ENCODE results near the gene ATP7A. TPM values are rescaled to one million over a fixed set of nuclear protein-coding genes. Genes with fewer than 3 reads are reported as not detected.

Gene ATP7A
- total and polyA plus RNA-seq, 9 of the 15 experiments (the other 6 are each of a cell fraction or from before 2014, with no cell fraction given): 7.8 to 22.7 (median 11.6) TPM

DNA sequence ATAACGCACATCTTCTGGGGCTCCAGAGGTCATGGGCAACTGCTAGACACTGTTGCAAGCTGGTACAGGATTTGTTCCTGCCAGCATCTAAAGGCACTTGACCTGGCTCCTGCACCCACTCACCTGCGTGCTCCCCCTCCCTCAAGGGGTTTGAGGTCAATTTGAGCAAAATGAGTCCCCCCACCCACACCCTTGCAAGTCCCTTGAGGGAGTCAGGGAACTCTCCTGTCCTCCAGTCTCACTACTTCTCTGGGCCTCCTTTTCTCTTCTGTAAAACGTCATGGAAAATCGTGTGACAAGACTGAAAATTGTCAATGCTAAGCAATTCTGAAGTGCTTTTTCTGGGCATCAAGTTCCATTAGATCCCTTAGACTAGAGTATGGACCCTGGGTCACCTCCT lies 153.7 kb downstream of the ATP7A start:
- H3K4me2 ChIP-seq (ENCODE audit: insufficient read depth, low read length): no peak overlapping the region
- no peaks in the 10 kb centered on the region for H3K27me3 ChIP-seq (ENCODE audit: control insufficient read depth in 2 of 2, insufficient read depth in 2 of 2, low read length in 2 of 2)
- H3K36me3 ChIP-seq (ENCODE audit: control insufficient read depth, insufficient read depth, low read length): no peaks in the 10 kb centered on the region
- 0% methylated on average over 3 of the region's 4 CpGs for WGBS (ENCODE audit: insufficient coverage, low coverage, missing lambda C conversion rate)
- no peak overlapping the region for H2AFZ ChIP-seq (ENCODE audit: low read depth, low read length)
- no peak for TF ChIP-seq EZH2 (IDR thresholded peaks at IDR 0.05; ENCODE audit: borderline replicate concordance, low read depth, low read length)
- no peak for TF ChIP-seq ZNF140 (CRISPR knock-in tag; IDR thresholded peaks at IDR 0.05)
- no peak for TF ChIP-seq ZFPM2 (CRISPR knock-in tag; IDR thresholded peaks at IDR 0.05)
- TF ChIP-seq CC2D1A (IDR thresholded peaks at IDR 0.05): no peak
- TF ChIP-seq BACH1 (tag; IDR thresholded peaks at IDR 0.05): no peak
- TF ChIP-seq ZSCAN32 (CRISPR knock-in tag; IDR thresholded peaks at IDR 0.05): no peak
- TF ChIP-seq ZNF347 (CRISPR knock-in tag; IDR thresholded peaks at IDR 0.05; ENCODE audit: low read depth): no peak
- TF ChIP-seq, protein P1, sequence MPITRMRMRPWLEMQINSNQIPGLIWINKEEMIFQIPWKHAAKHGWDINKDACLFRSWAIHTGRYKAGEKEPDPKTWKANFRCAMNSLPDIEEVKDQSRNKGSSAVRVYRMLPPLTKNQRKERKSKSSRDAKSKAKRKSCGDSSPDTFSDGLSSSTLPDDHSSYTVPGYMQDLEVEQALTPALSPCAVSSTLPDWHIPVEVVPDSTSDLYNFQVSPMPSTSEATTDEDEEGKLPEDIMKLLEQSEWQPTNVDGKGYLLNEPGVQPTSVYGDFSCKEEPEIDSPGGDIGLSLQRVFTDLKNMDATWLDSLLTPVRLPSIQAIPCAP (CRISPR knock-in tag; IDR thresholded peaks at IDR 0.05; ENCODE audit: borderline replicate concordance): no peak
- TF ChIP-seq MLLT1 (IDR thresholded peaks at IDR 0.05): no peak
- no peak for TF ChIP-seq SMARCB1 (IDR thresholded peaks at IDR 0.05; ENCODE audit: insufficient read length, low read depth)
- TF ChIP-seq TCFL5 (CRISPR knock-in tag; conservative IDR thresholded peaks at IDR 0.05): no peak
- TF ChIP-seq NRF1 (conservative IDR thresholded peaks at IDR 0.05 in 1 of 2, IDR thresholded peaks at IDR 0.05 in 1 of 2): no peak
- no peak for TF ChIP-seq ZNF512 (tag; IDR thresholded peaks at IDR 0.05)
- TF ChIP-seq DDX20 (tag; IDR thresholded peaks at IDR 0.05; ENCODE audit: low read depth): no peak
- CTCF ChIA-PET (ENCODE audit: low intra/inter-chr PET ratio): no interaction called here
- BruUV-seq (replicated peaks): no TSS peak
- in situ Hi-C loops (cut with MboI): no loop called here
- FAIRE-seq (no peak), ATAC-seq (no peak), DNase-seq (ENCODE audit: extremely low read depth in 1 of 4, low spot score in 3 of 4) (no peak)
- H4K20me1 ChIP-seq (replicated peaks; ENCODE audit: control insufficient read depth, insufficient read depth, low read length): no peaks in the 10 kb centered on the region
- H3K9me1 ChIP-seq (ENCODE audit: control insufficient read depth, insufficient read depth, low read length): no peaks in the 10 kb centered on the region
- intact Hi-C loops (cut with micrococcal nuclease): no loop called here
- no peak overlapping the region for H3K4me3 ChIP-seq
- POLR2A ChIA-PET: no interaction called here
- H3K27ac ChIP-seq (ENCODE audit: extremely low read depth, low read depth, low read length): no peak overlapping the region
- no peaks in the 10 kb centered on the region for H3K79me2 ChIP-seq (ENCODE audit: control insufficient read depth, insufficient read depth, low read length)
- H3K9me3 ChIP-seq (replicated peaks; ENCODE audit: control insufficient read depth, insufficient read depth, low read depth, low read length): no peaks in the 10 kb centered on the region
- no peaks in the 10 kb centered on the region for H3K4me1 ChIP-seq (replicated peaks in 1 of 2; ENCODE audit: control insufficient read depth in 2 of 2, insufficient read depth in 2 of 2, low read length in 2 of 2)
- H3K9ac ChIP-seq (ENCODE audit: insufficient read depth in 1 of 2, low read depth in 2 of 2, low read length in 2 of 2): no peak overlapping the region

Data from K562 (cell line).